HG03558 (cell line): Measurements from ENCODE around the gene IP6K3.

Source experiments
- ATAC-seq: cut with Tn5 transposase; IDR thresholded peaks from one replicate; pipeline ENCODE4 v1.9.1; 2021; ENCODE audit warnings: moderate number of reproducible peaks; ENCODE audit not compliant: unreplicated experiment; ENCODE audit errors: extremely low read depth

Gene IP6K3

GRCh38 chr6:33761922-33762629 is 15.4 kb upstream of the IP6K3 start:
- no peak for ATAC-seq

DNA sequence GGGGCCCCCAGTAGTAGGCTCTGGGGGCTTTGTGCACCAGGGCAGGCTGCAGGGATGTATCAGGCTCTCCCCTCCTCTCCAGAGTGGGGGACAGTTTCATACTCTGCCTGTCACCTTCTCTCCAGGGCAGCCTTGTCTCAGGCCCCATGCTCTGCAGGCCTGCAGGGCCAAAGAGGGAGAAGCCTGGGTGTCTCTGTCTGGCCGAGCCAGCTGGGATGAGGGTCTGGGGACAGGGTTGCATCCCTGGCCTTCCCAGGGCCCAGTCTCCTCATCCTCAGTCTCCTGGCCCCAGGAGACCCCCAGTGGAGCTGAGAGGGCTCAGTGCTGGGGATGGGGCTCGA is 14.8 kb upstream of the IP6K3 start:
- ATAC-seq: no peak

DNA sequence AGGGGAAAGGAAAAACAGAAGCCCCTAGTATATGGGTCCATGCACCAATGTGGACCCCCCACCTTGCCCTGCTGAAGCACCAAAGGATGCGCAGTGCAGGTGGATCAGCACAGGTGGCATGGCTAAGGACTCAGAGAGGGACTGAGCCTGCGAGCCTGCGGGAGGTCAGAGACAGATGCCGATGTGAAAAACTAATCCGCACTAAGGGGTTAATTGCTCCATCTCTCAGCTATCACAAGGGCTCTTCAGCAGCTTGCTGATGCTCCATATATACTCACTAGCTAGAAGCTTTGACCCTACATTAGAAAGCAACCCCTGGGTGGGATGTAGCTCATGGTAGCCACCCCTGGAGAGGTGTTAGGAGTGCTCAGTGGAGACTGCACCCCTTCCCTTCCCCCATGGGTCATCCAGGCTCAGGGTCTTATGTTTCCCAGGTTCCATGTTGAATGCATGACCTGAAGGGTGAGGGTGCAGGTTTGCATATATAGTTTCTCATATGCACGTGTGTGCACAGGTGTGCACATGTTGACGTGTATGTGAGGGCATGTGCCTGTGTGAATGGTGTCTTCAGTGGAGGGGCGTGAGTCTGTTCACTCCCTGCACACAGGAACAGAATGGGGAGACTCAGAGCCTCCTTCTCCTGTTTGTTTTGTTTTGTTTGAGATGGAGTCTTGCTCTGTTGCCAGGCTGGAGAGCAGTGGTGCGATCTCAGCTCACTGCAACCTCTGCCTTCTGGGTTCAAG is 13.4 kb upstream of the IP6K3 start:
- no peak for ATAC-seq

- no peak for ATAC-seq
Observed at GRCh38 chr6:33758815-33759216, 12.1 kb upstream of the IP6K3 start.

GRCh38 chr6:33757906-33758305 is 11.2 kb upstream of the IP6K3 start:
- ATAC-seq: no peak

DNA sequence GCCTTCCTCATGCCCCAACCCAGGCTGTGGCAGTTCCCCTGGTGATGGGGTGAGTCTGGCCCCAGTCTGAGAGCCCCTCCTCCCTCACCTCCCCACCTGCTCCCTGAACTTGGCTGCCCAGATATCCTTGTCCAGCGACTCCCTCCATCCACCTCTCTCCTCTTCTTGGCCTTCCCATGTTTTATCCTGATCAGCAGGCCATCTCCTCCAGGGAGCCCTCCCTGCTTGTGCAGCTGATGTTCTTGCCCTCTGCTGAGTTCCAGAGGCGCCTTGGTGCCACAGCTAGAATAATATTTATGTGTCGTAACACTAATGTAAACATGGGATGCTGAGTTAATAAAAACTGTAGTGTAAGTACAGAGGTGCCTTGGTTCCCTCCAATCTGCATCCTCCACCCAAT is 10.4 kb upstream of the IP6K3 start:
- no peak for ATAC-seq

DNA sequence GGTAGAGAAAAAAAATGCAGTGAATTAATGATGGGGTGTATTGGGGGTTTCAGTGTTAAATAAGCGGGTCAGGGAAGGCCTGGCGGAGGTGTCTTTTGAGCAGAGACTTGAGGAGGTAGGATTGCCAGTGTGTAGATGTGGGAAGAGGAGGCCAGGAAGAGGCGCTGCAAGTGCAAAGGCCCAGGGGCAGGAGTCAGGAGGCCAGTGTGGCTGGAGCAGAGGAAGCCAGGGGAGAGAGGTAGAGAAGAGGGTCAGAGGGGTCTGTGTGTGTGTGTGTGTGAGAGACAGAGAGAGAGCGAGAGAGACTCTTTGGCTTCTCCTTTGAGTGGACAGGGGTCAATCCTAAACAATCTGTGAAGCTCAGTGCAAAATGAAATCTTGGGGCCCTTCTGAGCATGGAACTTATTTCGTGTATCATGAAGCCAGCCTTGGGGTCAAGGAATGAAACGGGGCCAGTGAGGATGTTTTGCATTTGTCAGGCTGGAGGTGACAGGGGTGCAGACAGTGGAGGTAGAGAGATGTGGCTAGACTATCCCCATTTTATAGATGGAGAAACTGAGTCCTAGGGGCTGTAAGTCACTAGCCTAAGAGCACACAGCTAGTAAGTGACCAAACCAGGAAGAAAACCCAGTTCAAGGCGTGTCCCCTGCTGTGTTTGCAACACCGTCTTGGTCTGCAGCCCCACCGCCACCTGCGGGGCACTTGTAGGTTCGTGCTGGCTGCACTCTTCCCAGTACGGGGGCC is 9.7 kb upstream of the IP6K3 start:
- no peak for ATAC-seq

DNA sequence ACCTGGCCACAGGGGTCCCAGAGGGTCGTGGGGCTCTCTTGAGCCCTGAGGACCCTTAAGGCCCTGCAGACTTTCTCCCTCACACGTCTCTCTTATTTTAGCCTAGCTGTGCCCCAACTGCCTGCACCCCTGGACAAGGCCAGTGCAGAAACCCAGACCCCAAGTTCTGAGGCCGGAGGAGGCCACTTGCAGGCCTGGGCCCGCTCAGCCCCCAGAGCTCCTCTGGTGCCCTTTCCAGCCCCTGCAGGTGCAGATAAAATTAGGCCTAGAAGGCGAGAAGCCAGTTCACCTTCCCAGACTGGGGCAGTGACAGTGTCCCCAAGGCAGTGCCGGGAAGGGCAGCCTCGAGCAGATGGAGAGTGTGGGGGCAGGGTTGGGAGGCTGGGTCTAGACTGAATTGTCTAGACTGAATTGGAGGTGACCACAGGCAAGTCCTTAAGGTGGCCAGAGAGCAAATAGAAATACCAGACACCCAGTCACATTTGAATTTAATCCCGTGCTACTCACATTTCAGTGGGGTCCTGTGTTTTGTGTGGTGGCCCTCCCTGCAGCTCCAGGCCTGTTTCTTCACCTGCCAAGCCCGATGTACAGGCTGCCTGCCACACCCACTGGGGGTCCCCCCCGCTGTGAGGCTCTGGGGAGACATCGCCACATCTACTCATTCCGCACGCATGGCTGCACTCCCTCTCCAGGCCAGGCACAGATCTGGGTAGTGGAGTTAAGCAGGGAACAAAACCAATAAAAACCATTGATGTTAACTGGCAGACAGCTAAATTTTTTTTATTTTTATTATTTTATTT is 8.6 kb upstream of the IP6K3 start:
- no peak for ATAC-seq

GRCh38 chr6:33754222-33754621 is 7.5 kb upstream of the IP6K3 start:
- no peak for ATAC-seq

DNA sequence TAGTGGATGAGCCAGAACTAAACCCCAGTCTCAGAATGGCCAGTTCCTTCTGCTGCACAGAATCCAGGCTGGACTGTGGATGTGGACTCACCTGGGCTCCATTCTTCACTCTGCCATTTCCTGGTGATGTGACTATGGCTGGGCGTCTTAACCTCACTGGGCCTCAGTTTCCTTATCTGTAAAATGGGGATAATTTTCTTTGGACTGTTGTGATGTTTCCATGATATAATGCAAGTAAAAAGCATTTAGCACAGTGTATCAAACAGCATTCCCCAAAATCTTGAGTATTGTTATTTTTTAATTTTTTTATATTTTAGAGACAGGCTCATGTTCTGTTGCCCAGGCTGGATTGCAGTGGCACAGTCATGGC is 5.9 kb upstream of the IP6K3 start:
- no peak for ATAC-seq

DNA sequence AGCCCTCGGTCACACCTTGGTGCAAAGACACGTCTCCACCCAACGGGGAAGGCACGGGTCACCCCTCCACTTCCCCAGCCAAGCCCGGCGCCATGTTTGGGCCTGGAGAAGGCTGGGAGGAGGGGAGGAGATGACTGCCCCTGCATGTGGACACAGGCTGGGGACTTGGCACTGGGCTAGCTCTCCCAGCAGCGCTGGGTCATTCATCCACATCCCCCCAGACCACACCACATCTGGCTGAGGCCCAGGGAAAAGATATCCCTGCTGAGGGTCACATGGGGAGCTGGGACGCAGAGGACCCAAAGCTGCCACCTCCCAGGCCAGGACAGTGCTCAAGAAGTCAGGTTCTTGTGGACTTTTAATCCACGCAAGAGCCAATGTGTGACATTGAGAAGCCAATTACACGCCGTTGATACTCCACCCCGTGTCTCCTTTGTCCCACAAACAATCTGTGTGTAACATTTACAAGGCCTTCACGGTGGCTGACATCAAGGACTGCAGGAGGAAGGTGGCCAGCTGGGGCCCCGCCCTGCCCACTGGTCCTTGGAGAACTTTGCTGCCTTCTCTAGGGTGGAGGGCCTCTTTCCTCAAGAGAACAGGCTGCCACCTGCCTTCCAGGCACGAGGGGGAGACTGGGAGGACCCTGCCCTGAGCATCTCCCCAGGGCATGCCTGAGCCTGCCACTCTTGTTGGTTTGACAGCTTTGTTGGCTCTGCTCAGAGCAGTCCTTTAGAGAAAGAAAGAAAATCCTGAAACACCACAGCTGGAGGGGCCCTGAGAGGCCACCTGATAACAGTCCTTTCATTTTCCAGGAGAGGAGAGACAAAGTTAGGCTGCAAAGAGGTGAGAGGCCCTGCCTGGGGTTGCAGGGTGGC is 5.3 kb upstream of the IP6K3 start:
- ATAC-seq: no peak

- ATAC-seq: no peak
Observed at GRCh38 chr6:33750244-33750991, 3.7 kb upstream of the IP6K3 start.

DNA sequence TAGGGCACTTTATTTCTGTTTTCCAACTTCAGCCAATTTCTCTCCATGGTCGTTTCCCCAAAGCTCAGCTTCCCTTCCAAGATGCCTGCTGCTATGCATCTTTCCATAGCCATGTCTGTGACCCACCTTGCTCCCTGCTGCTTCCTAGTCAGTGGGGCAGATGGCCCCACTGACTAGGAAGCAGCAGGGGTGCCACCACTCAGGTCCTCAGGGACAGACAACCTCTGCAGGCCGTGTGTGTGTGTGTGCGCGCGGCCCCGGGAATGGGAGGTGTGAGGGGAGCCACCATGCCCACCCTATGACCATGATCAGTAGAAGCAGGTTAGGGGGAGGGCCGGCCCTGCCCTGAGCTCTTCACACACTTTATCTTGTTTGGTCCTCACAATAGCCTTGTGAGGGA is 2.7 kb upstream of the IP6K3 start:
- no peak for ATAC-seq

DNA sequence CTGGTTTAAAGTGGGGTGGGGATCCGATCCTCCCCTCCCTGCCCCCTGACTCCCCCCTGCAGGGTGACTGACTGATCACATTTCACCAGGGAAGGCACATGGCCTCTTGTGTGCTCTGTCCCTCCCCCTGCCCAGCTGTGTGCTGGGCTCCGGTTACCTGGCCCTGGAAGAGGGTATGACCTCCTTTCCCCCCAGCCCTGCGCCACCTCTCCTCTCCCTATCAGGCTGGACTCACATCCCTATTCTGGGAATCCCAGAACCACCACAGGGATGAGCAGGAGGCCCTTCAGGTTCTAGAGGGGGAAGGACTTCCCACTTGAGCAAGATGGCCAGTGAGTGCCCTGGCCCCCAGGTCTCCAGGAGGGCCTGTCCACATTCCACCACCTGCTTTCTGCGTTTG is 2.1 kb upstream of the IP6K3 start:
- ATAC-seq: no peak

DNA sequence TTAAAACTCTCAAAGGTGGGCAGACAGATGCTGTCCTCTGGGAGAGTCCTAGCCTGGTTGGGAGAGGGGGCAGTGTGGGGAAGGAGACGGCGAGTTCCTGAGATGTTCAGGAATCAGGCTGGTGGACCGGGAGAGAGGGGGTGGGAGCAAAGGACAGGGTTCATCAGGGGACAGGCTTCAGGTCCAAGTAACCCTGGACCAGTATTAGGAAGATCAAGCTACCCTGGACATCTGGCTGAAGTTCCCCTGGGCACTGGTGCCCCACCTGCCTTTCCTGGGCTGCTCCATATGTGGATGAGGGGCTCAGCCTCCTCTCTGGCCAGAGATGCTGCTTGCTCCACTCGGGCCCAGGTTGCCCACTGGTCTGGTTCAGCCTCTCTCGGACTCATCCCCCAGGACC is 1.1 kb upstream of the IP6K3 start:
- ATAC-seq: no peak

DNA sequence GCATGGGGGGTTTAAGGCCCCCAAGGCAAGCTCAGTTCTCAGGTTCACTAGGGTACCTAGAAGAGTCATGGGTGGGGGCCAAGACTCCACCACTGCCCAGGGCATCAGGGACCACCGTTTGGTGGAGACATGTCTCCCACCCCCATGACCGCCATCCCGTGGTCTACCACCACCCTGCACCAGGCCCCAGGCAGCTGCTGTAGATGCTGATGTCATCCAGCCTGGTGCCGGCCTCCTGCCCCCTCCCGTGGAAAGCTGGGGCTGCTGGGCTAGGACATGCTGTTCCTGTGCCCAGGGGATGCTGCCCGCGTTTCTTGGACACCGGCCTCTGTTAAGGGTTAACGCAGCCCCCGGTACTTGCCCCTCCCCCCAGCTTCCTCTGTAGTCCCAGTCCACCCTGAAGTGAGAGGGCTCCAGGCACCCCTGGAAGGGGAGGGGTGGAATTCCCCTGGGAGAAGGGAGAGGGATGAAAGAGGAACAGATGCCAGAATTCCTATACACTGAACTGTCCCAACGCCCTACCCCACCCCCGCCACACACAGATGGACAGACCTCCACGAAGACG is 587 bp downstream of the IP6K3 start:
- ATAC-seq: no peak

GRCh38 chr6:33745548-33745947 is 1.2 kb downstream of the IP6K3 start:
- ATAC-seq: no peak

DNA sequence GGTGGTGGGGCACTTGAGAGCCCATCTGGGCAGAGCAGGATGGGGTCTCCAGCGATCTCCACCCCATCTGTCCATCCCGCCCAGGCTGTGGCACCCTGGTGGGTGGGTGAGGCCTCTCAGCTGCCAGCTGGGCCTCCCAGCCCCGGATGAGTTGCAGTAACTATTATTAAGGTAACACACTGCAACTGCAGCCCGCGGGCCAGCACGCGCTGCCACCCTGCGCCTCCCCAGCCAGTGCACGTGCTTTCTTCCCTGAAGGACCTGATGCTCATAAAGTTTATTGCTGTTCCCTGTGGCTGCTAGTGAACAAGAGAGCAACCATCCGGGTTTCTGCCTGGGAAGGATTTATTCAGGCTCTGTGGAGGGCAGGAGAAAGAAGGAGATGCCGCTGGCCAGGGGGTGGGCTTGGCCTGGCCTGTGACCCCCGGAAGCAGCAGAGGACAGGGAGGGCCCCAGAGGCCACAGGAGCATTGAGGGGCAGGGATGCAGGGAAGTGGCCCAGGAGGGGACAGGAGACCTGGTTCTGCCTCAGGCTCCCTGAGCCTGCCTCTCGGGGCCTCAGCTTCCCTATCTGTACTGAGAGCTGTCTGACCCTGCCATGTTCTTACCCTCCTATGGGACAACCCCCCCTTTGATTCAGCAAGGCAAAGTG is 1.7 kb downstream of the IP6K3 start:
- no peak for ATAC-seq
